ENCODE measurements around the gene LARP4B.
A peak's percentile ranks its signal among the peaks of the same experiment; 100 is the strongest.

The LARP4B gene

GRCh38 chr10:788796-789748 lies 142.4 kb downstream of the LARP4B start:
- Mint-ChIP-seq H3K9me3 (no peaks in the 10 kb centered on the region), H3K27ac (no peak overlapping the region), H3K27me3 (peaks cover 45% of the 10 kb centered on the region), H3K36me3 (no peaks in the 10 kb centered on the region), H3K4me3 (no peak overlapping the region), H3K4me1 (peaks cover 2% of the 10 kb centered on the region)
- CTCF ChIA-PET = no interaction called here
- DNase-seq = peak; percentile 52

GRCh38 chr10:787933-788651 lies 143.4 kb downstream of the LARP4B start:
- DNase-seq = no peak
- H3K4me3 Mint-ChIP-seq = no peak overlapping the region
- H3K4me1 Mint-ChIP-seq = peaks cover 2% of the 10 kb centered on the region
- H3K27me3 Mint-ChIP-seq = peaks cover 50% of the 10 kb centered on the region
- H3K27ac Mint-ChIP-seq = no peak overlapping the region
- CTCF ChIA-PET = no interaction called here
- no peaks in the 10 kb centered on the region for H3K36me3 Mint-ChIP-seq
- H3K9me3 Mint-ChIP-seq = no peaks in the 10 kb centered on the region

- Mint-ChIP-seq H3K4me1 (peaks cover 2% of the 10 kb centered on the region), H3K36me3 (no peaks in the 10 kb centered on the region), H3K27ac (no peak overlapping the region), H3K9me3 (no peaks in the 10 kb centered on the region), H3K4me3 (no peak overlapping the region), H3K27me3 (peaks cover 62% of the 10 kb centered on the region)
- no peak for DNase-seq
- CTCF ChIA-PET = no interaction called here
Measured at GRCh38 chr10:786633-787474, 144.7 kb downstream of the LARP4B start.

GRCh38 chr10:785861-786214 lies 145.7 kb downstream of the LARP4B start:
- Mint-ChIP-seq H3K27ac (no peak overlapping the region), H3K36me3 (no peaks in the 10 kb centered on the region), H3K4me1 (peaks cover 2% of the 10 kb centered on the region), H3K27me3 (peaks cover 70% of the 10 kb centered on the region), H3K4me3 (no peak overlapping the region), H3K9me3 (no peaks in the 10 kb centered on the region)
- no peak for DNase-seq
- CTCF ChIA-PET = interaction anchor here (0.6 to 1.9 kb wide), 3 partner anchors 11 to 663 kb away, joined by 3 to 7 read pairs (median 4); no protein-coding TSS in a partner anchor

- H3K9me3 Mint-ChIP-seq = no peaks in the 10 kb centered on the region
- H3K27me3 Mint-ChIP-seq = peaks cover 72% of the 10 kb centered on the region
- H3K4me3 Mint-ChIP-seq = no peak overlapping the region
- CTCF ChIA-PET = interaction anchor here (0.6 to 1.9 kb wide), 3 partner anchors 11 to 662 kb away, joined by 3 to 7 read pairs (median 4); no protein-coding TSS in a partner anchor
- no peaks in the 10 kb centered on the region for H3K36me3 Mint-ChIP-seq
- no peak for DNase-seq
- peaks cover 2% of the 10 kb centered on the region for H3K4me1 Mint-ChIP-seq
- no peak overlapping the region for H3K27ac Mint-ChIP-seq
Measured at GRCh38 chr10:785089-785860, 146.2 kb downstream of the LARP4B start.

- H3K4me1 Mint-ChIP-seq = peaks cover 2% of the 10 kb centered on the region
- peak; percentile 58 for DNase-seq
- no peaks in the 10 kb centered on the region for H3K36me3 Mint-ChIP-seq
- CTCF ChIA-PET = interaction anchor here (1.9 kb wide), 1 partner anchor 10 kb away, joined by 4 read pairs; no protein-coding TSS in a partner anchor
- H3K27me3 Mint-ChIP-seq = peaks cover 69% of the 10 kb centered on the region
- H3K9me3 Mint-ChIP-seq = no peaks in the 10 kb centered on the region
- no peak overlapping the region for H3K27ac Mint-ChIP-seq
- H3K4me3 Mint-ChIP-seq = no peak overlapping the region
Measured at GRCh38 chr10:784403-785088, 147.0 kb downstream of the LARP4B start.

- Mint-ChIP-seq H3K4me3 (no peak overlapping the region), H3K27ac (no peak overlapping the region), H3K4me1 (peaks cover 5% of the 10 kb centered on the region), H3K36me3 (no peaks in the 10 kb centered on the region), H3K9me3 (no peaks in the 10 kb centered on the region), H3K27me3 (peaks cover 60% of the 10 kb centered on the region)
- CTCF ChIA-PET = no interaction called here
- no peak for DNase-seq
Measured at GRCh38 chr10:782751-783648, 148.5 kb downstream of the LARP4B start.

- no peak for DNase-seq
- CTCF ChIA-PET = no interaction called here
- Mint-ChIP-seq H3K4me1 (peaks cover 5% of the 10 kb centered on the region), H3K27ac (no peak overlapping the region), H3K36me3 (no peaks in the 10 kb centered on the region), H3K9me3 (no peaks in the 10 kb centered on the region), H3K4me3 (no peak overlapping the region), H3K27me3 (peaks cover 44% of the 10 kb centered on the region)
Measured at GRCh38 chr10:780536-781524, 150.7 kb downstream of the LARP4B start.

- CTCF ChIA-PET = no interaction called here
- Mint-ChIP-seq H3K36me3 (no peaks in the 10 kb centered on the region), H3K27me3 (peaks cover 27% of the 10 kb centered on the region), H3K4me1 (peaks cover 5% of the 10 kb centered on the region), H3K4me3 (no peak overlapping the region), H3K9me3 (no peaks in the 10 kb centered on the region), H3K27ac (no peak overlapping the region)
- no peak for DNase-seq
Measured at GRCh38 chr10:778626-779330, 152.7 kb downstream of the LARP4B start.

GRCh38 chr10:777913-778479 lies 153.5 kb downstream of the LARP4B start:
- Mint-ChIP-seq H3K4me1 (peaks cover 5% of the 10 kb centered on the region), H3K36me3 (no peaks in the 10 kb centered on the region), H3K27me3 (peaks cover 21% of the 10 kb centered on the region), H3K4me3 (no peak overlapping the region), H3K27ac (no peak overlapping the region), H3K9me3 (no peaks in the 10 kb centered on the region)
- no peak for DNase-seq
- CTCF ChIA-PET = no interaction called here

- Mint-ChIP-seq H3K4me3 (no peak overlapping the region), H3K4me1 (peaks cover 5% of the 10 kb centered on the region), H3K27me3 (peaks cover 9% of the 10 kb centered on the region), H3K9me3 (no peaks in the 10 kb centered on the region), H3K36me3 (no peaks in the 10 kb centered on the region), H3K27ac (no peak overlapping the region)
- DNase-seq = no peak
- CTCF ChIA-PET = no interaction called here
Measured at GRCh38 chr10:776772-777171, 154.7 kb downstream of the LARP4B start.

Measured in activated naive CD4-positive, alpha-beta T cell treated with anti-CD3 and anti-CD28 coated beads, Interleukin-2, amount 10 ng/mL, durations not matched to agents 7 days and 5 days (primary cell).